ENCODE measurements around the gene CD99.
"Not testable (repeated sequence)": the region's sequence is repeated elsewhere in the genome, so short reads cannot be mapped to it uniquely, and the experiment has no call there.

DNA sequence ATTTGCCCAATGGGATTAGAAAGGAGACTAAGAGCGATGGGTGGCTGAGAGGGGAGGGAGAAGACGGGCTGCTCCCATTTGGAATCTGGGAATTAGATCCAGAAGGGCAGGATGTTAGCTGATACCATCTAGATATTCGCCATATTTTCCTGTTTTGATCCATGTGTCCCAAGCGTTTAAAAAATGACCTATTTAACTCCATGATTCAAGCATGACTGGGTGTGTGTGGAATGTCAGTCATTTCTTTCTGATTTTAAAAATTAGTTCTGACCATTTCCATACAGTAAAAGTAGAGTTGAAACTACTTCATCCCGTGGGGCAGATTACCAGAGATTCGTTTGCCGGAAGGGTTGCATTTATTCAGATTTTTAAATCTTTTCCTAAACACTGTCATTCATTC is 61.3 kb downstream of the CD99 start:
- TF ChIP-seq, protein P1, sequence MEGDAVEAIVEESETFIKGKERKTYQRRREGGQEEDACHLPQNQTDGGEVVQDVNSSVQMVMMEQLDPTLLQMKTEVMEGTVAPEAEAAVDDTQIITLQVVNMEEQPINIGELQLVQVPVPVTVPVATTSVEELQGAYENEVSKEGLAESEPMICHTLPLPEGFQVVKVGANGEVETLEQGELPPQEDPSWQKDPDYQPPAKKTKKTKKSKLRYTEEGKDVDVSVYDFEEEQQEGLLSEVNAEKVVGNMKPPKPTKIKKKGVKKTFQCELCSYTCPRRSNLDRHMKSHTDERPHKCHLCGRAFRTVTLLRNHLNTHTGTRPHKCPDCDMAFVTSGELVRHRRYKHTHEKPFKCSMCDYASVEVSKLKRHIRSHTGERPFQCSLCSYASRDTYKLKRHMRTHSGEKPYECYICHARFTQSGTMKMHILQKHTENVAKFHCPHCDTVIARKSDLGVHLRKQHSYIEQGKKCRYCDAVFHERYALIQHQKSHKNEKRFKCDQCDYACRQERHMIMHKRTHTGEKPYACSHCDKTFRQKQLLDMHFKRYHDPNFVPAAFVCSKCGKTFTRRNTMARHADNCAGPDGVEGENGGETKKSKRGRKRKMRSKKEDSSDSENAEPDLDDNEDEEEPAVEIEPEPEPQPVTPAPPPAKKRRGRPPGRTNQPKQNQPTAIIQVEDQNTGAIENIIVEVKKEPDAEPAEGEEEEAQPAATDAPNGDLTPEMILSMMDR (conservative IDR thresholded peaks at IDR 0.05; ENCODE audit: low read length), result not testable (repeated sequence)
- not testable (repeated sequence) for TF ChIP-seq EZH2phosphoT487 (IDR thresholded peaks at IDR 0.05; ENCODE audit: borderline replicate concordance)
